ENCODE results near the gene RNF8.
"Not testable (repeated sequence)": the region's sequence is repeated elsewhere in the genome, so short reads cannot be mapped to it uniquely, and the experiment has no call there.

The RNF8 gene, protein sequence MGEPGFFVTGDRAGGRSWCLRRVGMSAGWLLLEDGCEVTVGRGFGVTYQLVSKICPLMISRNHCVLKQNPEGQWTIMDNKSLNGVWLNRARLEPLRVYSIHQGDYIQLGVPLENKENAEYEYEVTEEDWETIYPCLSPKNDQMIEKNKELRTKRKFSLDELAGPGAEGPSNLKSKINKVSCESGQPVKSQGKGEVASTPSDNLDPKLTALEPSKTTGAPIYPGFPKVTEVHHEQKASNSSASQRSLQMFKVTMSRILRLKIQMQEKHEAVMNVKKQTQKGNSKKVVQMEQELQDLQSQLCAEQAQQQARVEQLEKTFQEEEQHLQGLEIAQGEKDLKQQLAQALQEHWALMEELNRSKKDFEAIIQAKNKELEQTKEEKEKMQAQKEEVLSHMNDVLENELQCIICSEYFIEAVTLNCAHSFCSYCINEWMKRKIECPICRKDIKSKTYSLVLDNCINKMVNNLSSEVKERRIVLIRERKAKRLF

DNA sequence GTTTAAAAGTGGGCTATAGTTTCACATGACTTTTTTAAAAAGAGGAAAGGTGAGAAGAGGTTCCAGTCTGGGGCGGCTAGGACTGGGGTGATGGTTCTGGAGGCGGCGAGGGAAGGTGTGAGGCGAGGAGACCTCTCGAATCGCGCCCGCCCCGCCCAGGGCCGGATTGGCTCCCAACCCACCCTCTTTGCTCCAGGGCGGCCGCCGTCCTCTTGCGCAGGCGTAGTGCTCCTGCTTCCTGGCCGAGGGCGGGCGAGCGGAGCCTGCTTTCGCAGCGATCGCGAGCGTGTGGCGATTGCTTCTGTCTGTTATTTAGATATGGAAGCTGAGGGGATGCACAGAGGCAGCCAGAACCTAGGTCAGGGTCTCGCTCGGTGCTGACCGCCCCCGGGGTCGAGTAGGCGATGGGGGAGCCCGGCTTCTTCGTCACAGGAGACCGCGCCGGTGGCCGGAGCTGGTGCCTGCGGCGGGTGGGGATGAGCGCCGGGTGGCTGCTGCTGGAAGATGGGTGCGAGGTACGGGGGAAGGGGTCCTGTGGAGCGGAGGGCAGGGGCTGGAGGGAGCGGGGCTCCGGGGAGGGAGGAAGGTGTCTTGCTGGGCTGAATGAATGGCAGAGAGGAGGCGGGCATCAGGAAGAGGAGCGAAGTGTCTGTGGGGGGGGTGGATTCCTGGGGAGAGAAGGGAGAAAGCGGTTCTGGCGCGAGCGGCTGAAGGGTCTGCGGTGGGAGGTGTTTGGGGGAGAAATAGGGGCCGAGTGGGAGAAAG is at the start of gene RNF8:
Gene RNF8, plus strand, starts transcription at position 223 of the 765 bp plus-strand sequence. Its CDS starts 182 bp downstream, at position 405.
- Histone ChIP-seq H3K4me1 (ENCODE audit: control insufficient read depth in 1 of 2, insufficient read depth in 2 of 2, low read length in 2 of 2) (peaks cover 0 to 12% of the 10 kb centered on the region in 2 donors), H3K36me3 (ENCODE audit: control insufficient read depth in 1 of 2, insufficient read depth in 2 of 2, low read length in 2 of 2) (no peaks in the 10 kb centered on the region), H3K9me3 (ENCODE audit: control insufficient read depth in 1 of 2, low read length in 2 of 2) (no peaks in the 10 kb centered on the region), H3K27ac (ENCODE audit: low read length) (peak within 1 kb of the TSS; percentile 54), H3K4me3 (ENCODE audit: low read depth in 1 of 2, low read length in 2 of 2) (peak within 1 kb of the TSS; percentile 84 to 99), H3K27me3 (ENCODE audit: low read depth, low read length) (no peaks in the 10 kb centered on the region)

DNA sequence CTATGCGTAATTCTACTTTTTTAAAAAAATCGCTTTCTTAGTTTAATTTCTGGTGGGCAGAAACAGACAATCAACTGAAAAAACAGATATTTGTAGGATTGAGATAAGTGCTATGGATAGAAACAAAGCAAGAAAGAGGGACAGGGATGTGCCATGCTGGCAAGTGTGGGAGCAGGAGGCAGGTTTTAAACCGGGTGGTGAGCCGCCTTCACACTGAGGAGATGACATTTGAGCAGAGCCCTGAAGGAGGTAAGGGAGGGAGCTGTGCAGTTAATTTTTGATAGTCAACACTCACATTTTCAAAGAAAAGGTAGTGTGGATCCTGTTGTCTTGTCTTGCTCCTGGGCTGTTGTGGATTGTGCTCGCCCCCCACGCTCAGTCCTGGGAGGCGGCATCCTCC is 49.0 kb upstream of the RNF8 start:
- Histone ChIP-seq H3K27ac (ENCODE audit: low read length) (no peak overlapping the region), H3K4me3 (ENCODE audit: low read depth in 1 of 2, low read length in 2 of 2) (no peak overlapping the region), H3K36me3 (ENCODE audit: control insufficient read depth in 1 of 2, insufficient read depth in 2 of 2, low read length in 2 of 2) (peaks cover 25 to 35% of the 10 kb centered on the region in 2 donors), H3K4me1 (ENCODE audit: control insufficient read depth in 1 of 2, insufficient read depth in 2 of 2, low read length in 2 of 2) (peaks cover 3 to 6% of the 10 kb centered on the region in 2 donors), H3K27me3 (ENCODE audit: low read depth, low read length) (no peaks in the 10 kb centered on the region), H3K9me3 (ENCODE audit: control insufficient read depth in 1 of 2, low read length in 2 of 2) (no peaks in the 10 kb centered on the region)

- peaks cover 3 to 6% of the 10 kb centered on the region in 2 donors for H3K4me1 ChIP-seq (ENCODE audit: control insufficient read depth in 1 of 2, insufficient read depth in 2 of 2, low read length in 2 of 2)
- no peaks in the 10 kb centered on the region for H3K9me3 ChIP-seq (ENCODE audit: control insufficient read depth in 1 of 2, low read length in 2 of 2)
- H3K4me3 ChIP-seq (ENCODE audit: low read depth in 1 of 2, low read length in 2 of 2): no peak overlapping the region
- peaks cover 25 to 35% of the 10 kb centered on the region in 2 donors for H3K36me3 ChIP-seq (ENCODE audit: control insufficient read depth in 1 of 2, insufficient read depth in 2 of 2, low read length in 2 of 2)
- H3K27ac ChIP-seq (ENCODE audit: low read length): no peak overlapping the region
- H3K27me3 ChIP-seq (ENCODE audit: low read depth, low read length): no peaks in the 10 kb centered on the region
Measured at GRCh38 chr6:37305841-37306425, 47.9 kb upstream of the RNF8 start.

DNA sequence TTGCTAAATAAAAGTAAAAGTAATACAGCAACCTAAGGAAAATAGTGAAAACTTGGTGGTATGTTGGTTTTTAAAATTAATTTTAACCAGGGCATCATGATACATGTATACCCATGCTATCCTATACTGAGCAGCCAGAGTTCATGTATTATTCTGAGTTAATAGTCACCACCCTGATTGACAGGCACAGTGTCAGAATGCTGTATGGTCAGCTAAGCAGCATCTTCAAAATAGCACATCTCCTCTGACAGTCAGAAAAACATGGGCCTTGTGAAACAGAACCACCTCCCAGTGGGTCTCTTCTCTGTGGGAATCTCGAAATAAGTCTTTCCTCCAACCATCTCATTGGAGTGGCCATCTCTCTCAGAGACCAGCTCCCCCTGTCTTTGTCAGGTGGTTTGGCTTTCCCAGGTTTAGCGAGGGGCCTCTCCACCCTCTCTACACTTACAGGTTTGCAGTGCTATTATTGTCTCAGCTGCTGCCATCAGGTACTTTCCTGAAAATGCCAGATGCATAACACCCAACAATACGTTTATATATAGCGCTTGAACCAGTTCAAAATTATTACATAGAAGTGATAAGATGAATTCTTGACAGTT is 47.1 kb upstream of the RNF8 start:
- Histone ChIP-seq H3K4me3 (ENCODE audit: low read depth in 1 of 2, low read length in 2 of 2) (no peak overlapping the region), H3K4me1 (ENCODE audit: control insufficient read depth in 1 of 2, insufficient read depth in 2 of 2, low read length in 2 of 2) (peaks cover 3 to 6% of the 10 kb centered on the region in 2 donors), H3K27ac (ENCODE audit: low read length) (no peak overlapping the region), H3K36me3 (ENCODE audit: control insufficient read depth in 1 of 2, insufficient read depth in 2 of 2, low read length in 2 of 2) (peaks cover 20 to 30% of the 10 kb centered on the region in 2 donors), H3K27me3 (ENCODE audit: low read depth, low read length) (no peaks in the 10 kb centered on the region), H3K9me3 (ENCODE audit: control insufficient read depth in 1 of 2, low read length in 2 of 2) (no peaks in the 10 kb centered on the region)

DNA sequence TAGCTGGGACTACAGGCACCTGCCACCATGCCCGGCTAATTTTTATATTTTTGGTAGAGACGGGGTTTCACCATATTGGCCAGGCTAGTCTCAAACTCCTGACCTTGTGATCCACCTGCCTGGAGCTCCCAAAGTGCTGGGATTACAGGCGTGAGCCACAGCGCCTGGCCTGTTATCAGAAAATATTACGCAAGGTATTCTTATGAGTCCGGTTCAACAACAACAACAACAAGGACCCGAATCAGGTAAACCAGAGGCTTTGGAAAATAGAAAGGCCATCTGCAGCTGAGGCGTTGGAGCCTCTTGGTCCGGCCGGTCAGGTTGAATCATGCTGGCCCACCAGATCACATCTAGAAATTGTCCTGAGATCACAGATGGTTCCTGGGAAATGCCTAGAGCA is 46.3 kb upstream of the RNF8 start:
- H3K27me3 ChIP-seq (ENCODE audit: low read depth, low read length); H3K4me3 ChIP-seq (ENCODE audit: low read depth in 1 of 2, low read length in 2 of 2); H3K27ac ChIP-seq (ENCODE audit: low read length); H3K9me3 ChIP-seq (ENCODE audit: control insufficient read depth in 1 of 2, low read length in 2 of 2); H3K4me1 ChIP-seq (ENCODE audit: control insufficient read depth in 1 of 2, insufficient read depth in 2 of 2, low read length in 2 of 2): not testable (repeated sequence)
- H3K36me3 ChIP-seq (ENCODE audit: control insufficient read depth in 1 of 2, insufficient read depth in 2 of 2, low read length in 2 of 2): peaks cover 17 to 27% of the 10 kb centered on the region in 2 donors

DNA sequence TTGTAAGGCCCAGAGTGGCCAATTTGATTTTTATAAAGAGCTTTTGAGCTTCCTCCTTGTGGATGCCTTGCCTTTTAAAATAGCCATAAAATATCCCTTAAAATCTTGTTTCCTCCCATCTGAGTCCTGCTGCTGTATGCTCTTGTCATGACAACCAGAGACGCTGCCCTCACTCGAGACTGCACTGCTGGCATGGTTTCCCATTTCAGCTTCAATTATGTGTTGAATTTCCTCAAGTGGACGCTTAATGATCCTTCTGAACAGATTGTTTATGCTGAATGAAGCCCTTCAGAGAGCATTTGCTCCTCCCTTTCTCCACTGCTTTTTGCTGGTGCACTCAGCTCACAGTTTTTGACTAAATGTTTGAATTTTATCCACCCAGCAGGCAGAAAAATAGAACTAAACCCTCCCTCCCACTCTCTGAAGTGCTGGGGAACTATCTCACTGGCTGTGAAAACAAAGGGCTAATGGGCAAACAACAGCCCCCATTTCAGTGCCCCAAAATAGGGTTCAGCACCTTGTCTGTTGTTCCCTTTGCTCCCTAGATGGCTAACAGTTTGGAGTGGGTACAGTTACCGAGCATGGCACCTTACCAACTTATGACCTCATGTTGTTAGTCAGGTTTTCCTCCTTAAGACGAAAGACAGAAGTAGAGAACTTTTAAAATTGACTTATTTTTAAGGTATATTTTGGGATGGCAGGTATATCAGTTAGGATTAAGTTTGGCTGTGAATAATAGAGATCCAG is 45.5 kb upstream of the RNF8 start:
- Histone ChIP-seq H3K36me3 (ENCODE audit: control insufficient read depth in 1 of 2, insufficient read depth in 2 of 2, low read length in 2 of 2) (peaks cover 19 to 20% of the 10 kb centered on the region in 2 donors), H3K4me1 (ENCODE audit: control insufficient read depth in 1 of 2, insufficient read depth in 2 of 2, low read length in 2 of 2) (peaks cover 3 to 6% of the 10 kb centered on the region in 2 donors), H3K27me3 (ENCODE audit: low read depth, low read length) (no peaks in the 10 kb centered on the region), H3K9me3 (ENCODE audit: control insufficient read depth in 1 of 2, low read length in 2 of 2) (no peaks in the 10 kb centered on the region), H3K4me3 (ENCODE audit: low read depth in 1 of 2, low read length in 2 of 2) (no peak overlapping the region), H3K27ac (ENCODE audit: low read length) (no peak overlapping the region)

DNA sequence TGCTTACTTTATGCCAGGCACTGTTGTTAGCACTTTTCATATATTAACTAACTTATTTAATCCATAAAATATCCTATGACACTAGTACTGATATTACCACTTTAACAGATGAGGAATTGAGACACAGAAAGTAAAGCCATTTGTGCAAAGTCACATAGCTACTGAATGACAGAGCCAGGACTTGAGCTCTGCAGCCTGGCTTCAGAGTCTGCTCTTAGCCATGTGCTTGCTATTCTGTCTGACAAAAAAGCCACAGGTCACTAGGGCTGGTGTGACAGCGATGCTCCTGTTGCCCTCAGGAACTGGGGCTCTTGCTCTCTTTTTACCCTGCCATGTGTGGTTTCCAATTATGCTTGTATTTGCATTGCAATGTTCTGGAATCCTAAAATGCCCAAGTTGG is 44.7 kb upstream of the RNF8 start:
- Histone ChIP-seq H3K9me3 (ENCODE audit: control insufficient read depth in 1 of 2, low read length in 2 of 2) (no peaks in the 10 kb centered on the region), H3K27ac (ENCODE audit: low read length) (no peak overlapping the region), H3K4me1 (ENCODE audit: control insufficient read depth in 1 of 2, insufficient read depth in 2 of 2, low read length in 2 of 2) (peaks cover 3 to 6% of the 10 kb centered on the region in 2 donors), H3K4me3 (ENCODE audit: low read depth in 1 of 2, low read length in 2 of 2) (no peak overlapping the region), H3K36me3 (ENCODE audit: control insufficient read depth in 1 of 2, insufficient read depth in 2 of 2, low read length in 2 of 2) (peaks cover 22 to 23% of the 10 kb centered on the region in 2 donors), H3K27me3 (ENCODE audit: low read depth, low read length) (no peaks in the 10 kb centered on the region)

- H3K27me3 ChIP-seq (ENCODE audit: low read depth, low read length): no peaks in the 10 kb centered on the region
- H3K4me1 ChIP-seq (ENCODE audit: control insufficient read depth in 1 of 2, insufficient read depth in 2 of 2, low read length in 2 of 2): peaks cover 3 to 6% of the 10 kb centered on the region in 2 donors
- no peaks in the 10 kb centered on the region for H3K9me3 ChIP-seq (ENCODE audit: control insufficient read depth in 1 of 2, low read length in 2 of 2)
- H3K36me3 ChIP-seq (ENCODE audit: control insufficient read depth in 1 of 2, insufficient read depth in 2 of 2, low read length in 2 of 2): peaks cover 26 to 28% of the 10 kb centered on the region in 2 donors
- H3K27ac ChIP-seq (ENCODE audit: low read length): no peak overlapping the region
- no peak overlapping the region for H3K4me3 ChIP-seq (ENCODE audit: low read depth in 1 of 2, low read length in 2 of 2)
Measured at GRCh38 chr6:37309692-37310091, 44.1 kb upstream of the RNF8 start.

- Histone ChIP-seq H3K4me3 (ENCODE audit: low read depth in 1 of 2, low read length in 2 of 2) (no peak overlapping the region), H3K9me3 (ENCODE audit: control insufficient read depth in 1 of 2, low read length in 2 of 2) (no peaks in the 10 kb centered on the region), H3K27me3 (ENCODE audit: low read depth, low read length) (no peaks in the 10 kb centered on the region), H3K27ac (ENCODE audit: low read length) (no peak overlapping the region), H3K36me3 (ENCODE audit: control insufficient read depth in 1 of 2, insufficient read depth in 2 of 2, low read length in 2 of 2) (peaks cover 27 to 34% of the 10 kb centered on the region in 2 donors), H3K4me1 (ENCODE audit: control insufficient read depth in 1 of 2, insufficient read depth in 2 of 2, low read length in 2 of 2) (peaks cover 3 to 6% of the 10 kb centered on the region in 2 donors)
Measured at GRCh38 chr6:37310966-37311365, 42.8 kb upstream of the RNF8 start.

DNA sequence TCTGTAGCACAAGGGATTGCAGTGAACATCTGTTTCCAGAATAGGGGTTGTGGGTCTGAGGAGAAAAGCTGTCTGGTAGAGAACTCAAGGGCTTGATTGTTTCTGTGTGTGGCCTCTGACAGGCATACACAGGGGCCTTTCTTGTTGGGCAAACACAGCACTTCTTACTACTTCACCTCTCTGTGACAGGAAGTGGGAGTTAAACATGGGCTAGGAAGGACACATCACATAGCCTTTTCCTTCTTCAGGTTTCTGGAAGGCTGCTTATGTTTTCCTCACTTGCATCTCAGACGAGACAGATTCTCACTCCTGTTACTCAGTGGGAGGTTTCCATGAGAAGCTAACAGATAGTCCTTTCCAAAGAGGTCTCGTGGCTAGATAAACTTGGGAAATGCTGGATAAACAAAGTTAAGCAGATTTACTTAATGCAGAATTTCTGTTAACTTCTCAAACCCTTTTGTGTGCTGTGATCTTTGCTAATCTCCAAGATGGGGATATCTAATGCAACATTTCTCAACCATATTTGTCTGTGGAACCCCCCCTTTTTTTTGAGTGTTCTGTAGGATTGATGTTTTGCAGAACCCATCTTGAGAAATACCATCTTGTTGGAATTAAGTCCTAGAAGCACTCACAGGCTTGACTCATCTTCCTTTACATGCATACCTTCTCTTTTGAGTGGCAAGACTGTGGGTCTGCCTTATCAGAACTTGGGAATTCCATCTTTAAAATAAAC is 41.9 kb upstream of the RNF8 start:
- Histone ChIP-seq H3K9me3 (ENCODE audit: control insufficient read depth in 1 of 2, low read length in 2 of 2) (no peaks in the 10 kb centered on the region), H3K4me1 (ENCODE audit: control insufficient read depth in 1 of 2, insufficient read depth in 2 of 2, low read length in 2 of 2) (peaks cover 3 to 6% of the 10 kb centered on the region in 2 donors), H3K27ac (ENCODE audit: low read length) (no peak overlapping the region), H3K36me3 (ENCODE audit: control insufficient read depth in 1 of 2, insufficient read depth in 2 of 2, low read length in 2 of 2) (peaks cover 37 to 43% of the 10 kb centered on the region in 2 donors), H3K27me3 (ENCODE audit: low read depth, low read length) (no peaks in the 10 kb centered on the region), H3K4me3 (ENCODE audit: low read depth in 1 of 2, low read length in 2 of 2) (no peak overlapping the region)

All from muscle layer of duodenum (tissue), 2 donors.